ENCODE data around the gene GAK.

GAK gene

DNA sequence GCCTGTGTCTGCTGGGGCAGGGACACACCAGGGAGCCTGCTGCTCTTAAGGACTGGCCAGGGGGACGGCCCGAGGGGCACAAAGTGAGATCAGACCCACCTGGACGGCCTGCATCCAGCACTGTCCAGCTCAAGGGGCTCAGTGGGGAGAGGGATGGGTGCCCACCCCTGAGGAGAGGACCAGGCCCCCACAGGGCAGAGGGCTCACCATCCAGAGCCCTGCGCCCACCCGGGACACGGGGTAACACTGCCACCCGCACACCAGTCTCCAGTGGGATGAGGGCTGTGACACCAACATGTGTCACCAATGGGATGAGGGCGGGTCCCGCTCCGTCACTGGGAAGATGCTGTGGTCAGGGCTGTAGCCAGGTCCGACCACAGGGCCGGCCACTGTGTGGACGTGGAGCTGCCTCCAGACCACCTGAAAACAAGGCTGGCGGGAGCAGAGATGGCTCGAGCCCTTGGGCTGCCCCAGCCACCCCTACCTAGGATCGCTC, 28.1 kb upstream of the GAK start:
- peaks cover 42% of the 10 kb centered on the region for H3K27me3 ChIP-seq
- no peak overlapping the region for H3K4me3 ChIP-seq (ENCODE audit: low read depth, low read length)
- peaks cover 2% of the 10 kb centered on the region for H3K4me1 ChIP-seq
- TF ChIP-seq, protein P1, sequence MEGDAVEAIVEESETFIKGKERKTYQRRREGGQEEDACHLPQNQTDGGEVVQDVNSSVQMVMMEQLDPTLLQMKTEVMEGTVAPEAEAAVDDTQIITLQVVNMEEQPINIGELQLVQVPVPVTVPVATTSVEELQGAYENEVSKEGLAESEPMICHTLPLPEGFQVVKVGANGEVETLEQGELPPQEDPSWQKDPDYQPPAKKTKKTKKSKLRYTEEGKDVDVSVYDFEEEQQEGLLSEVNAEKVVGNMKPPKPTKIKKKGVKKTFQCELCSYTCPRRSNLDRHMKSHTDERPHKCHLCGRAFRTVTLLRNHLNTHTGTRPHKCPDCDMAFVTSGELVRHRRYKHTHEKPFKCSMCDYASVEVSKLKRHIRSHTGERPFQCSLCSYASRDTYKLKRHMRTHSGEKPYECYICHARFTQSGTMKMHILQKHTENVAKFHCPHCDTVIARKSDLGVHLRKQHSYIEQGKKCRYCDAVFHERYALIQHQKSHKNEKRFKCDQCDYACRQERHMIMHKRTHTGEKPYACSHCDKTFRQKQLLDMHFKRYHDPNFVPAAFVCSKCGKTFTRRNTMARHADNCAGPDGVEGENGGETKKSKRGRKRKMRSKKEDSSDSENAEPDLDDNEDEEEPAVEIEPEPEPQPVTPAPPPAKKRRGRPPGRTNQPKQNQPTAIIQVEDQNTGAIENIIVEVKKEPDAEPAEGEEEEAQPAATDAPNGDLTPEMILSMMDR (IDR thresholded peaks at IDR 0.05; ENCODE audit: low read depth, low read length), result no peak
- no peak for DNase-seq
- no peaks in the 10 kb centered on the region for H3K9me3 ChIP-seq
- no peaks in the 10 kb centered on the region for H3K36me3 ChIP-seq

DNA sequence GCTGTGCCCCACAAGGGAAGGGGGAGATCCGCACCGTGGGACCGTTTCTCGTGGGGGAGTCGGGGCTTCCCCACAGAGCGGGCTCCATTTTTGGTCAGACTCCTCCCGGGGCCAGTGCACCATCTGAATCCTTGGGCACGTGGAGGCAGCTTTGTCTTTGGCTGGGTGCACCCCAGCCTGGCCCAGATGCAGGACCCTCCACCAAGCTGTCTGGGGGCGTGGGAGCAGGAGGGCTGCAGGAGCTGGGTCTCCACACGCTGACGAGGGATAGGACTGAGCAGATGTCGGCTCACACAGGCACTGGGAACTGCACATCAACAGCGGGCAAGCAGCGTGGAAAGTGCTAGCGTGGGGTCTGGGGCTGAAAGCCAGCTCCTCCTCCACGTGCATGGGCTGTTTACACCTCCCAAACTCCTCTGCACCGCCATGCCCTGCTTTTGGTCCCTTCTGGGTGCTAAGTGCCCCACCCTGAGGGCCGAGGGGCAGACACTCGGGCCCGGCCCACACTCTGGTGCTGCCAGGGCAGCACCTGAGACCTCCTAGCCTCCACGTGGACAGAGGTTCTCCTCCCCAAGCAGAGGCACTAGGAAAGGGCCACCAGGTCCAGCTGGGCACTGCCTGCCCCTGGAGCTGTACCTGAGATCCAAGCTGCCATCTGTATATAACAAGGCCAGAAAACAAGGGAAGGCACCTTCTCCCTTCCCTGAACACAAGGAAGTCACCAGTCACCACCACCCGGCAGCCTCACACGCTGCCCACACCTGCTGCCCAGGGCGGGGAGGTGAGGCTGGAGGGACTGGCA, 27.4 kb upstream of the GAK start:
- no peaks in the 10 kb centered on the region for H3K9me3 ChIP-seq
- H3K4me1 ChIP-seq, result peaks cover 2% of the 10 kb centered on the region
- TF ChIP-seq, protein P1 (IDR thresholded peaks at IDR 0.05; ENCODE audit: low read depth, low read length), result no peak
- DNase-seq, result no peak
- H3K27me3 ChIP-seq, result peaks cover 36% of the 10 kb centered on the region
- no peaks in the 10 kb centered on the region for H3K36me3 ChIP-seq
- no peak overlapping the region for H3K4me3 ChIP-seq (ENCODE audit: low read depth, low read length)

GRCh38 chr4:958696-959337, 26.7 kb upstream of the GAK start:
- TF ChIP-seq, protein P1 (IDR thresholded peaks at IDR 0.05; ENCODE audit: low read depth, low read length), result no peak
- Histone ChIP-seq H3K4me3 (ENCODE audit: low read depth, low read length) (no peak overlapping the region), H3K9me3 (no peaks in the 10 kb centered on the region), H3K36me3 (no peaks in the 10 kb centered on the region), H3K4me1 (peaks cover 2% of the 10 kb centered on the region), H3K27me3 (peaks cover 34% of the 10 kb centered on the region)
- no peak for DNase-seq

DNA sequence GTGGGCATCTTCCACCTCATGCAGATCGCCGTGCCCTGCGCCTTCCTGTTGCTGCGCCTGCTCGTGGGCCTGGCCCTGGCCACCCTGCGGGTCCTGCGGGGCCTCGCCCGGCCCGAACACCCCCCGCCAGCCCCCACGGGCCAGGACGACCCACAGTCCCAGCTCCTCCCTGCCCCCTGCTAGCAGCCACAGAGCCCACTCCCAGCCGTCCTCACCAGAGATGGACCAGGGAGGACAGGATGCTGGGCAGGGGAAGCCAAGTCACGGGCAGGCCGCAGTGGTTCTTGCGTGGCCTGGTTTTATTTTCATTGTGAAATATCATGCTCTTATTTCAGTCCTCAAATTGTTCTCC, 26.2 kb upstream of the GAK start:
- Histone ChIP-seq H3K9me3 (no peaks in the 10 kb centered on the region), H3K4me1 (peaks cover 2% of the 10 kb centered on the region), H3K4me3 (ENCODE audit: low read depth, low read length) (no peak overlapping the region), H3K27me3 (peaks cover 33% of the 10 kb centered on the region), H3K36me3 (peaks cover 4% of the 10 kb centered on the region; the same call in 1 of the 2 replicates)
- TF ChIP-seq, protein P1 (IDR thresholded peaks at IDR 0.05; ENCODE audit: low read depth, low read length), result no peak
- DNase-seq, result no peak

- DNase-seq, result no peak
- peaks cover 2% of the 10 kb centered on the region for H3K4me1 ChIP-seq
- H3K36me3 ChIP-seq, result peaks cover 5% of the 10 kb centered on the region; the same call in 1 of the 2 replicates
- peaks cover 27% of the 10 kb centered on the region for H3K27me3 ChIP-seq
- no peaks in the 10 kb centered on the region for H3K9me3 ChIP-seq
- H3K4me3 ChIP-seq (ENCODE audit: low read depth, low read length), result no peak overlapping the region
- TF ChIP-seq, protein P1 (IDR thresholded peaks at IDR 0.05; ENCODE audit: low read depth, low read length), result no peak
These were observed 25.6 kb upstream of the GAK start for GRCh38 chr4:957581-958313.

Measured in BE2C (cell line).